IPS DF 6.9 (cell line): ENCODE data around the gene RPL35.

Experiments used
- DNase-seq: peaks from one replicate; pipeline ENCODE4 v3.0.0-alpha.2; 2013; ENCODE audit warnings: low read depth, low spot score
- H3K27ac ChIP-seq: one replicate; pipeline ENCODE4 v1.5.1; 2013; ENCODE audit warnings: low read length, control low read depth
- H3K27me3 ChIP-seq: 2 replicates; pipeline ENCODE4 v1.6.1; 2013; ENCODE audit warnings: mild to moderate bottlenecking, low read length; ENCODE audit not compliant: control insufficient read depth, insufficient read depth
- H3K36me3 ChIP-seq: 2 replicates; pipeline ENCODE4 v1.6.1; 2013; ENCODE audit warnings: low read length; ENCODE audit not compliant: control insufficient read depth, insufficient read depth
- H3K4me1 ChIP-seq: 2 replicates; pipeline ENCODE4 v1.6.1; 2013; ENCODE audit warnings: low read length; ENCODE audit not compliant: control insufficient read depth, insufficient read depth
- H3K4me3 ChIP-seq: 2 replicates; pipeline ENCODE4 v1.5.1; 2013; ENCODE audit warnings: mild to moderate bottlenecking, low read length
- H3K9me3 ChIP-seq: 2 replicates; pipeline ENCODE4 v1.6.1; 2013; ENCODE audit warnings: low read length, inconsistent platforms; ENCODE audit not compliant: control insufficient read depth, insufficient read depth
- WGBS: extraction: QIAGEN DNeasy Blood & Tissue Kit; methylation state at CpG from one replicate; pipeline ENCODE4 v1.1.7; 2013; ENCODE audit warnings: mixed read lengths, missing lambda C conversion rate; ENCODE audit not compliant: insufficient read length, insufficient coverage; 5-methylcytosine and 5-hydroxymethylcytosine counted together

The RPL35 gene

DNA sequence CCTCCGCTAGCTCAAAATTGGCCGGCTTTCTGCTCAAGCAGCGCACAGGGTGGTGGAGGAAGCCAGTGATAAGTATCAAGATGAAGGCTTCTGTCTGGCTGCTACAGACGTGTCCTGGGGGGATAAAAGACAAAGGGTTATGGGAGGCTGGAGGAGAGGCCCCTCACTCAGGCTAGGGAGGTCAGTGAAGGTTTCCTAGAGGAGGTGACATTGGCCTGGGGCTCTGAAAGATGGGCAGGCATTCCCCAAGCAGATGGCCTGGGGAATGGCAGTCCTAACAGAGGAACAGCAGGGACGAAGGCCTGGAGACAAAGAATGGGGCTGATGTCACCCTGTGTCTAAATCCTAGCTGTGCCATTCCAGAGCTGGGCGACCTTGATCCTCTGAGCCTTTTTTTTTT, 52.5 kb downstream of the RPL35 start:
- Histone ChIP-seq H3K4me3 (no peak overlapping the region), H3K27ac (no peak overlapping the region), H3K27me3 (no peaks in the 10 kb centered on the region), H3K9me3 (no peaks in the 10 kb centered on the region), H3K36me3 (0 out of 2 replicates have a peak, but pooled peaks cover 2% of the 10 kb centered on the region), H3K4me1 (peaks cover 11% of the 10 kb centered on the region)
- no CpG with 5 or more reads among the region's 6 CpGs for WGBS
- DNase-seq, result no peak

DNA sequence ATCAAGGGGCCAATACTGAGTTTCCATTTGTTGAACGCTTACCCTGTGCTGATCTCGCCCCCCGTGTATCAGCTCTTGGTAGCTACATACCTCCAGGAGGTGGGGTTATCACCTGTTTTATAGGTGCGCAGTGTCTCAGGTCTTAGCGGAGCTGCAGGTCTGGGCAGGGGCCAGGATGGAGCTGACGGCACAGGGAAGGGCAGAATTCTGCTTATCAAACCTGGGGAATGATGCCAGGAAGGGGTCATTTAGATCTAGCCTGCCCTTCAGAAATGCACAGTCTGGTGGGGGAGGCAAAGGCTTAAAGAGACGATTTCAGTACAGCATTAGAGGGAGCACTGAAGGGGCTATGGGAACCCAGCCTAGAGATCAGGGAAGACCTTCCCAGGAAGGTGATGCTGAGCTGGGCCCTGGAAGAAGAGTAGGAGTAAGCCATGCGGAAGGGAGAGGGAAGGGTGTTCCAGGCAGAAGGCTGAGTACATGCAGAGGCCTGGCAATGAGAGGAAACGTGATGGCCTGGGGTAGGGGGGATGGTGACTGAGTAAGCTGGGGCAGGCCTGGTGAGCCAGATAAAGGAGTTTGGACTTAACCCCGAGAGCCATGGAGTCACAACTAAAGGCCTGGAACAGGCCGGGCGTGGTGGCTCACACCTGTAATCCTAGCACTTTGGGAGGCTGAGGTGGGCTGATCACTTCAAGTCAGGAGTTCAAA, 53.4 kb downstream of the RPL35 start:
- no CpG with 5 or more reads among the region's 12 CpGs for whole genome bisulfite sequencing
- Histone ChIP-seq H3K4me1 (peaks cover 11% of the 10 kb centered on the region), H3K9me3 (no peaks in the 10 kb centered on the region), H3K27ac (no peak overlapping the region), H3K36me3 (0 out of 2 replicates have a peak, but pooled peaks cover 2% of the 10 kb centered on the region), H3K27me3 (no peaks in the 10 kb centered on the region), H3K4me3 (no peak overlapping the region)
- no peak for DNase-seq
